Aorta (tissue), 5 donors: ENCODE data around the gene CNOT4. TPM values are rescaled to one million over a fixed set of nuclear protein-coding genes. Genes with fewer than 3 reads are reported as not detected.

Experiments
- ATAC-seq: fragments of 200-7000 bp; cut with Tn5 transposase; one replicate; pipeline ENCODE4 v1.9.1; 2022; ENCODE audit warnings: moderate library complexity; ENCODE audit not compliant: low FRiP score
- DNase-seq, 2 donors: peaks; one replicate each; pipeline ENCODE4 v3.0.0-alpha.2; 2020
- H3K27ac ChIP-seq, 2 donors: one replicate each; pipeline ENCODE4 v1.5.1; 2013; ENCODE audit warnings: low read length in 2 of 2, mild to moderate bottlenecking in 2 of 2, moderate library complexity in 2 of 2, control low read depth in 1 of 2, inconsistent platforms in 1 of 2, low read depth in 1 of 2
- H3K27me3 ChIP-seq, 2 donors: one replicate each; pipeline ENCODE4 v1.6.1; 2013; ENCODE audit warnings: control low read depth in 1 of 2, low read length in 1 of 2, mild to moderate bottlenecking in 1 of 2, moderate library complexity in 1 of 2; ENCODE audit not compliant: insufficient read depth in 2 of 2, control insufficient read depth in 1 of 2
- H3K36me3 ChIP-seq, 2 donors: one replicate each; pipeline ENCODE4 v1.6.1; 2013; ENCODE audit warnings: control low read depth in 1 of 2, low read length in 1 of 2, mild to moderate bottlenecking in 1 of 2; ENCODE audit not compliant: insufficient read depth in 2 of 2, control insufficient read depth in 1 of 2
- H3K4me1 ChIP-seq, 2 donors: one replicate each; pipeline ENCODE4 v1.6.1; 2013; ENCODE audit warnings: low read length in 2 of 2, control low read depth in 1 of 2, mild to moderate bottlenecking in 1 of 2, moderate library complexity in 1 of 2; ENCODE audit not compliant: insufficient read depth in 2 of 2, control insufficient read depth in 1 of 2
- H3K4me3 ChIP-seq, 2 donors: one replicate each; pipeline ENCODE4 v1.5.1; 2013; ENCODE audit warnings: low read length in 2 of 2, control low read depth in 1 of 2, mild to moderate bottlenecking in 1 of 2
- H3K9me3 ChIP-seq: one replicate; pipeline ENCODE4 v1.6.1; 2013; ENCODE audit warnings: mild to moderate bottlenecking, low read length; ENCODE audit not compliant: control insufficient read depth
- WGBS, 2 donors: extraction: QIAGEN DNeasy Blood & Tissue Kit; methylation state at CpG; one replicate each; pipeline ENCODE4 v1.1.7; 2013; 5-methylcytosine and 5-hydroxymethylcytosine counted together
- intact Hi-C, 2 donors: fragments of 100-400 bp; cut with DNase I; formaldehyde crosslinking; loops; one replicate each; pipeline versions ENCODE4 v1.14.2 to v1.15.0; 2022
- polyA plus RNA-seq, 2 donors: library from polyadenylated mRNA; stranded (reverse); fragments of 200-250 nt; gene quantifications; one replicate each; pipeline ENCODE4 v1.2.3, GENCODE V29; 2013
- total RNA-seq, 2 donors: library from RNA; stranded (reverse); fragmentation: NEBNext Ultra II Directional; extraction: Animal tissue kit (Norgen Biotek cat#: 25700); gene quantifications; one replicate each; pipeline ENCODE4 v1.2.1, GENCODE V29; 2021
- donor health status: healthy with polysubstance abuse.
- donor health status: Bipolar disorder and iron deficiency.
- donor health status: DM: no; HTN: no; CAD: no.
- donor health status: DM: no; HTN: no; CAD: no.
- donor health status: DM: yes; HTN: yes; CAD: no.

The CNOT4 gene
- total and polyA plus RNA-seq, 4 donors = 6.8 to 35.9 (median 18.9) TPM

GRCh38 chr7:135410543-135410942, 99.4 kb downstream of the CNOT4 start:
- Histone ChIP-seq H3K9me3 (no peaks in the 10 kb centered on the region), H3K4me3 (no peak overlapping the region), H3K4me1 (no peaks in the 10 kb centered on the region), H3K36me3 (peaks cover 0 to 2% of the 10 kb centered on the region in 2 donors), H3K27me3 (no peaks in the 10 kb centered on the region), H3K27ac (no peak overlapping the region)
- intact Hi-C loops = no loop called here
- DNase-seq = no peak
- WGBS, 2 donors = 97 to 98% methylated on average over 3 of the region's 3 CpGs
- ATAC-seq = no peak

GRCh38 chr7:135409845-135410542, 99.9 kb downstream of the CNOT4 start:
- no peak overlapping the region for H3K4me3 ChIP-seq
- no peaks in the 10 kb centered on the region for H3K4me1 ChIP-seq
- ATAC-seq (no peak), DNase-seq (no peak)
- no peaks in the 10 kb centered on the region for H3K27me3 ChIP-seq
- intact Hi-C loops = no loop called here
- peaks cover 0 to 2% of the 10 kb centered on the region in 2 donors for H3K36me3 ChIP-seq
- H3K9me3 ChIP-seq = no peaks in the 10 kb centered on the region
- WGBS, 2 donors = 98 to 99% methylated on average over 2 of the region's 2 CpGs
- no peak overlapping the region for H3K27ac ChIP-seq

GRCh38 chr7:135407884-135408283, 102.0 kb downstream of the CNOT4 start:
- H3K36me3 ChIP-seq = peaks cover 0 to 2% of the 10 kb centered on the region in 2 donors
- H3K4me3 ChIP-seq = no peak overlapping the region
- ATAC-seq (no peak), DNase-seq (no peak)
- H3K27me3 ChIP-seq = no peaks in the 10 kb centered on the region
- intact Hi-C loops = no loop called here
- no peaks in the 10 kb centered on the region for H3K9me3 ChIP-seq
- H3K4me1 ChIP-seq = no peaks in the 10 kb centered on the region
- no peak overlapping the region for H3K27ac ChIP-seq

GRCh38 chr7:135406918-135407317, 103.0 kb downstream of the CNOT4 start:
- peaks cover 0 to 2% of the 10 kb centered on the region in 2 donors for H3K36me3 ChIP-seq
- DNase-seq = no peak
- ATAC-seq = no peak
- H3K4me1 ChIP-seq = no peaks in the 10 kb centered on the region
- H3K4me3 ChIP-seq = no peak overlapping the region
- H3K27ac ChIP-seq = no peak overlapping the region
- no peaks in the 10 kb centered on the region for H3K9me3 ChIP-seq
- H3K27me3 ChIP-seq = no peaks in the 10 kb centered on the region
- intact Hi-C loops = no loop called here
- WGBS, 2 donors = 95 to 99% methylated on average over 3 of the region's 3 CpGs

- no peaks in the 10 kb centered on the region for H3K9me3 ChIP-seq
- H3K27ac ChIP-seq = no peak overlapping the region
- WGBS, 2 donors = 97% methylated on average over 2 of the region's 2 CpGs
- no peak for ATAC-seq
- no peaks in the 10 kb centered on the region for H3K4me1 ChIP-seq
- no peak overlapping the region for H3K4me3 ChIP-seq
- H3K27me3 ChIP-seq = no peaks in the 10 kb centered on the region
- DNase-seq = no peak
- intact Hi-C loops = no loop called here
- peaks cover 0 to 2% of the 10 kb centered on the region in 2 donors for H3K36me3 ChIP-seq
These were observed 103.9 kb downstream of the CNOT4 start for GRCh38 chr7:135405969-135406368.

- Histone ChIP-seq H3K4me3 (no peak overlapping the region), H3K9me3 (no peaks in the 10 kb centered on the region), H3K4me1 (no peaks in the 10 kb centered on the region), H3K27me3 (no peaks in the 10 kb centered on the region), H3K36me3 (peaks cover 0 to 2% of the 10 kb centered on the region in 2 donors), H3K27ac (no peak overlapping the region)
- no peak for ATAC-seq
- 83 to 89% methylated on average over 3 of the region's 3 CpGs for WGBS, 2 donors
- intact Hi-C loops = no loop called here
- no peak for DNase-seq
These were observed 106.6 kb downstream of the CNOT4 start for GRCh38 chr7:135403302-135403701.

- H3K4me3 ChIP-seq = no peak overlapping the region
- intact Hi-C loops = no loop called here
These were observed 112.2 kb downstream of the CNOT4 start for GRCh38 chr7:135397689-135398088.

GRCh38 chr7:135392701-135393100, 117.2 kb downstream of the CNOT4 start:
- Histone ChIP-seq H3K27me3 (no peaks in the 10 kb centered on the region), H3K9me3 (no peaks in the 10 kb centered on the region), H3K4me1 (no peaks in the 10 kb centered on the region), H3K27ac (no peak overlapping the region), H3K4me3 (no peak overlapping the region), H3K36me3 (peaks cover 3 to 4% of the 10 kb centered on the region in 2 donors)
- 59 to 71% methylated on average over 4 of the region's 4 CpGs for WGBS, 2 donors
- intact Hi-C loops = no loop called here
- ATAC-seq (no peak), DNase-seq (no peak)

More at GRCh38 chr7:135397689-135398088, 112.2 kb downstream of the CNOT4 start:
- Histone ChIP-seq H3K36me3 (peaks cover 3 to 4% of the 10 kb centered on the region in 2 donors), H3K27ac (no peak overlapping the region), H3K4me1 (no peaks in the 10 kb centered on the region), H3K9me3 (no peaks in the 10 kb centered on the region), H3K27me3 (no peaks in the 10 kb centered on the region)
- DNase-seq = no peak
- no peak for ATAC-seq

GRCh38 chr7:135391514-135391913, 118.4 kb downstream of the CNOT4 start:
- Histone ChIP-seq H3K9me3 (no peaks in the 10 kb centered on the region), H3K4me3 (no peak overlapping the region), H3K27ac (no peak overlapping the region), H3K4me1 (peaks cover 0 to 2% of the 10 kb centered on the region in 2 donors), H3K36me3 (peaks cover 3 to 4% of the 10 kb centered on the region in 2 donors), H3K27me3 (no peaks in the 10 kb centered on the region)
- intact Hi-C loops = no loop called here
- WGBS, 2 donors = 90 to 95% methylated on average over 3 of the region's 3 CpGs
- DNase-seq = no peak
- no peak for ATAC-seq
